ENCODE measurements around the gene CACNA1C.
A peak's percentile ranks its signal among the peaks of the same experiment; 100 is the strongest.

Gene CACNA1C

GRCh38 chr12:2052826-2053678, at the start of gene CACNA1C:
Gene CACNA1C, plus strand, starts transcription at chr12:2052987. Its CDS starts 576 bp downstream, at chr12:2053563.
- Histone ChIP-seq H3K4me3 (peak within 1 kb of the TSS; percentile 59 to 76 (median 68)), H4K20me1 (peaks cover 0 to 35% (median 10%) of the 10 kb centered on the region in 11 experiments; a peak in 13 of 22 replicates), H3K9ac (peak within 1 kb of the TSS; percentile 21 to 75 (median 60); a peak in 17 of 22 replicates), H3K9me3 (replicated peaks in 1 of 11) (no peaks in the 10 kb centered on the region), H3K4me2 (peak within 1 kb of the TSS; percentile 88 to 100 (median 99)), H3K36me3 (no peaks in the 10 kb centered on the region), H3K27me3 (peaks cover 73 to 93% (median 89%) of the 10 kb centered on the region in 11 experiments), H3K4me1 (peaks cover 8 to 19% (median 13%) of the 10 kb centered on the region in 10 experiments; a peak in 18 of 20 replicates), H3K27ac (no peak within 1 kb of the TSS)
- TF ChIP-seq Cebpa-rat (IDR thresholded peaks at IDR 0.05) = no peak

DNA sequence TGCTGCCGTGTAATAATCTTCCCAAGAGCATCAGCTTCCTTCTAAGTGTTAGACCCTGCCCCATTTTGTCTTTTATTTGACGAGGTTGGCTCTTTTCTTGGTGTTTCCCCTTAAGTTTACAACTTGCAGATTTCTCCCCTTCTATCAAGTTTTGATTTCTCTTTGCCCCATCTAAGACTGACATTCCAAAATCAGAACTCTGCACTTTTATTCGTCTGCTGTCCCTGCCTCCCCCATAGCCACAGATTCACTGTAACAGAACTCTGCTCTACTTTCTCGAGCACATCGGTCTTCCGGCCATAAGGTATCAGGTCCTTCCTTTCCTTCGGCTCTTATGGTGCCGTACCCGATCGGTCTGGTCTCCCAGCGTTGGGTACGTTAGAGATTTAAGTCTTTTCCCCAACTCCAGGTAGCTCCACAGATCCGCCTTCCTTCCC, 49.1 kb upstream of the CACNA1C start:
- H3K9me3 ChIP-seq (replicated peaks in 1 of 11) = no peaks in the 10 kb centered on the region
- peaks cover 0 to 4% (median 0%) of the 10 kb centered on the region in 11 experiments; a peak in 3 of 22 replicates for H4K20me1 ChIP-seq

GRCh38 chr12:2004113-2004929, 48.5 kb upstream of the CACNA1C start, which contains the start of gene DCP1B:
Gene DCP1B, minus strand, starts transcription at chr12:2004457. Its CDS starts 26 bp downstream, at chr12:2004431.
- H3K36me3 ChIP-seq = peaks cover 0 to 3% (median 0%) of the 10 kb centered on the region in 11 experiments; a peak in 2 of 22 replicates
- H4K20me1 ChIP-seq = peaks cover 0 to 2% (median 0%) of the 10 kb centered on the region in 11 experiments; a peak in 2 of 22 replicates
- H3K4me3 ChIP-seq = peak within 1 kb of the TSS; percentile 77 to 96 (median 92)
- no peaks in the 10 kb centered on the region for H3K27me3 ChIP-seq
- peaks cover 15 to 25% (median 22%) of the 10 kb centered on the region in 10 experiments for H3K4me1 ChIP-seq
- no peaks in the 10 kb centered on the region for H3K9me3 ChIP-seq (replicated peaks in 1 of 11)
- peak within 1 kb of the TSS; percentile 87 to 92 (median 90) for H3K9ac ChIP-seq
- TF ChIP-seq Cebpa-rat (IDR thresholded peaks at IDR 0.05) = no peak
- peak within 1 kb of the TSS; percentile 81 to 92 (median 89) for H3K27ac ChIP-seq
- H3K4me2 ChIP-seq = peak within 1 kb of the TSS; percentile 75 to 97 (median 89)

More for the DNA sequence above, 49.1 kb upstream of the CACNA1C start:
- peak overlapping the region; percentile 87 to 92 (median 90) for H3K9ac ChIP-seq
- peaks cover 15 to 25% (median 22%) of the 10 kb centered on the region in 10 experiments for H3K4me1 ChIP-seq
- peaks cover 0 to 6% (median 0%) of the 10 kb centered on the region in 11 experiments; a peak in 5 of 22 replicates for H3K36me3 ChIP-seq
- TF ChIP-seq Cebpa-rat (IDR thresholded peaks at IDR 0.05) = no peak
- H3K4me2 ChIP-seq = peak overlapping the region; percentile 75 to 97 (median 89)
- peak overlapping the region; percentile 81 to 92 (median 89) for H3K27ac ChIP-seq
- H3K27me3 ChIP-seq = no peaks in the 10 kb centered on the region
- H3K4me3 ChIP-seq = peak overlapping the region; percentile 77 to 96 (median 92)

DNA sequence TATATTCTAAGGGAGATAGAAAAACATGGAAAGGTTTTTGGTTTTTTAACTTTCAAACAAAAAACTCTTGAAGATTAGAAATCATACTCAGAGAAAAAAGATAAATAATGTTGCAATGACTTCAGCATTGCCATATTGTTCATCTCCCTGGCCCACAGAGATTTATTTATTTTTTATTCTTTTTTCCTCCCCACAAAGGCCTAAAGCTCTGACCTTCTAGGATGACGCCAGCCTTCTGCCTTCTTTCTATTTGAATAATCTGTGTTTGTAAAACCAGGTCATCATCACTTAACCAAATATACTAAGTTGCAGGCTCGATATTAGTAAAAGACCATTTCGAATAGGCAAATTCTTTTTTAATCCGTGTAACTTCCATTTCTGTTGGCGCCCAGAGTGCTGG, 44.1 kb upstream of the CACNA1C start:
- H3K27ac ChIP-seq = no peak overlapping the region
- H4K20me1 ChIP-seq = no peaks in the 10 kb centered on the region
- H3K9ac ChIP-seq = no peak overlapping the region
- no peaks in the 10 kb centered on the region for H3K36me3 ChIP-seq
- TF ChIP-seq Cebpa-rat (IDR thresholded peaks at IDR 0.05) = no peak
- H3K4me3 ChIP-seq = no peak overlapping the region
- H3K27me3 ChIP-seq = no peaks in the 10 kb centered on the region
- peaks cover 0 to 9% (median 6%) of the 10 kb centered on the region in 10 experiments; a peak in 14 of 20 replicates for H3K4me1 ChIP-seq
- no peak overlapping the region for H3K4me2 ChIP-seq
- H3K9me3 ChIP-seq (replicated peaks in 1 of 11) = no peaks in the 10 kb centered on the region

- Histone ChIP-seq H3K27ac (no peak overlapping the region), H3K4me3 (no peak overlapping the region), H3K4me1 (peaks cover 0 to 9% (median 5%) of the 10 kb centered on the region in 10 experiments; a peak in 14 of 20 replicates), H3K4me2 (no peak overlapping the region), H3K9ac (no peak overlapping the region), H3K36me3 (no peaks in the 10 kb centered on the region), H4K20me1 (no peaks in the 10 kb centered on the region), H3K27me3 (no peaks in the 10 kb centered on the region), H3K9me3 (replicated peaks in 1 of 11) (no peaks in the 10 kb centered on the region)
- no peak for TF ChIP-seq Cebpa-rat (IDR thresholded peaks at IDR 0.05)
These were observed 43.2 kb upstream of the CACNA1C start for GRCh38 chr12:2009623-2010022.

GRCh38 chr12:2011643-2012607, 40.9 kb upstream of the CACNA1C start:
- Histone ChIP-seq H3K9ac (no peak overlapping the region), H3K4me3 (no peak overlapping the region), H3K36me3 (no peaks in the 10 kb centered on the region), H4K20me1 (no peaks in the 10 kb centered on the region), H3K27me3 (no peaks in the 10 kb centered on the region), H3K4me1 (peaks cover 0 to 4% (median 0%) of the 10 kb centered on the region in 10 experiments; a peak in 1 of 20 replicates), H3K4me2 (no peak overlapping the region), H3K27ac (no peak overlapping the region), H3K9me3 (replicated peaks in 1 of 11) (no peaks in the 10 kb centered on the region)
- no peak for TF ChIP-seq Cebpa-rat (IDR thresholded peaks at IDR 0.05)

- H3K27ac ChIP-seq = no peak overlapping the region
- TF ChIP-seq Cebpa-rat (IDR thresholded peaks at IDR 0.05) = no peak
- peaks cover 0 to 4% (median 0%) of the 10 kb centered on the region in 10 experiments; a peak in 1 of 20 replicates for H3K4me1 ChIP-seq
- H3K36me3 ChIP-seq = no peaks in the 10 kb centered on the region
- no peaks in the 10 kb centered on the region for H3K27me3 ChIP-seq
- H4K20me1 ChIP-seq = no peaks in the 10 kb centered on the region
- no peak overlapping the region for H3K4me3 ChIP-seq
- no peaks in the 10 kb centered on the region for H3K9me3 ChIP-seq (replicated peaks in 1 of 11)
- H3K9ac ChIP-seq = no peak overlapping the region
- no peak overlapping the region for H3K4me2 ChIP-seq
These were observed 39.7 kb upstream of the CACNA1C start for GRCh38 chr12:2013086-2013485.
